Glutamatergic neuron (in vitro differentiated cells): ENCODE results near the gene CCIN. TPM values are rescaled to one million over a fixed set of nuclear protein-coding genes. Genes with fewer than 3 reads are reported as not detected.
"Not testable (repeated sequence)": the region's sequence is repeated elsewhere in the genome, so short reads cannot be mapped to it uniquely, and the experiment has no call there.

ENCODE experiments used
- DNase-seq: peaks from one replicate; pipeline ENCODE4 v3.0.0; 2022
- H3K27ac Mint-ChIP-seq: one replicate; pipeline ENCODE4 v1.8.0; 2020; ENCODE audit warnings: mild to moderate bottlenecking, mixed read lengths, inconsistent platforms; ENCODE audit not compliant: unreplicated experiment
- H3K27me3 Mint-ChIP-seq: one replicate; pipeline ENCODE4 v1.8.0; 2020; ENCODE audit warnings: mild to moderate bottlenecking, moderate library complexity, mixed read lengths, inconsistent platforms; ENCODE audit not compliant: unreplicated experiment
- H3K36me3 Mint-ChIP-seq: one replicate; pipeline ENCODE4 v1.8.0; 2020; ENCODE audit warnings: mild to moderate bottlenecking, mixed read lengths, inconsistent platforms; ENCODE audit not compliant: unreplicated experiment
- H3K4me1 Mint-ChIP-seq: one replicate; pipeline ENCODE4 v1.8.0; 2020; ENCODE audit warnings: mild to moderate bottlenecking, low read depth, mixed read lengths, inconsistent platforms; ENCODE audit not compliant: unreplicated experiment
- H3K4me3 Mint-ChIP-seq: one replicate; pipeline ENCODE4 v1.8.0; 2020; ENCODE audit warnings: mild to moderate bottlenecking, mixed read lengths, inconsistent platforms; ENCODE audit not compliant: unreplicated experiment
- H3K9me3 Mint-ChIP-seq: one replicate; pipeline ENCODE4 v1.8.0; 2020; ENCODE audit warnings: mild to moderate bottlenecking, moderate library complexity, mixed read lengths, inconsistent platforms; ENCODE audit not compliant: unreplicated experiment
- total RNA-seq: library from RNA; stranded (reverse); fragmentation: NEBNext Ultra II Directional; extraction: Animal tissue kit (Norgen Biotek cat#: 25700); gene quantifications from one replicate; pipeline ENCODE4 v1.2.1, GENCODE V29; 2021; ENCODE audit not compliant: unreplicated experiment
- TF ChIP-seq, protein P1 (sequence below): fragments of 200-600 bp; sonication (generic); IDR thresholded peaks from one replicate; pipeline ENCODE4 v1.5.0; 2021; ENCODE audit not compliant: partially characterized antibody, unreplicated experiment

The CCIN gene
- total RNA-seq, 1 donor from 2014 or later, result 0.22 TPM

DNA sequence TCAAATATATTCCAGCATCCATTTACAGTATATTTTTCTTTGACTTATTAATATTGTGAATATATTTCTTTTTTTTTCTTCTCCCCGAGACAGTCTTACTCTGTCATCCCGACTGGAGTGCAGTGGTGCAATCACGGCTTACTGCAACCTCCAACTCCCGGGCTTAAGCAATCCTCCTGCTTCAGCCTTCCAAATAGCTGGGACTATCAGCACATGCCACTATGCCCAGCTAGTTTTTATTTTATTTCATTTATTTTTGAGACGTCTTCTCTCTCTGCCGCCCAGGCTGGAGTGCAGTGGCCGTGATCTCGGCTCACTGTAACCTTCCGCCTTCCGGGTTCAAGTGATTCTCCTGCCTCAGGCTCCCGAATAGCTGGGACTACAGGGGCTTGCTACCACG, 40.0 kb upstream of the CCIN start:
- H3K27me3 Mint-ChIP-seq, result peaks cover 6% of the 10 kb centered on the region
- no peaks in the 10 kb centered on the region for H3K9me3 Mint-ChIP-seq
- H3K4me1 Mint-ChIP-seq, result no peaks in the 10 kb centered on the region

DNA sequence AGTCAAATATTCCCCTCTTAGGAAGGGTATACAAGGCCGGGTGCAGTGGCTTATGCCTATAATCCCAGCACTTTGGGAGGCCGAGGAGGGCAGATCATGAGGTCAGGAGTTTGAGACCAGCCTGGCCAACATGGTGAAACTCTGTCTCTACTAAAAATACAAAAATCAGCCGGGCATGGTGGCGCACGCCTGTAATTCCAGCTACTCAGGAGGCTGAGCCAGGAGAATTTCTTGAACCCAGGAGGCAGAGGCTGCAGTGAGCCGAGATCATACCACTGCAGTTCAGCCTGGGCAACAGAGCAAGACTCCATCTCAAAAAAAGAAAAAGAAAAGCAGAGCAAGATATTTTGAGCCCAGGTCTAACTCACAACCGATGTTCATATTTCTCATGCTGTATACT, 37.5 kb upstream of the CCIN start:
- not testable (repeated sequence) for DNase-seq, H3K4me1 Mint-ChIP-seq, H3K27ac Mint-ChIP-seq, H3K36me3 Mint-ChIP-seq, H3K9me3 Mint-ChIP-seq, H3K4me3 Mint-ChIP-seq, H3K27me3 Mint-ChIP-seq

More for the DNA sequence above, 40.0 kb upstream of the CCIN start:
- no peak for DNase-seq
- Mint-ChIP-seq H3K27ac (no peak overlapping the region), H3K4me3 (no peak overlapping the region), H3K36me3 (no peaks in the 10 kb centered on the region)
- TF ChIP-seq, protein P1, sequence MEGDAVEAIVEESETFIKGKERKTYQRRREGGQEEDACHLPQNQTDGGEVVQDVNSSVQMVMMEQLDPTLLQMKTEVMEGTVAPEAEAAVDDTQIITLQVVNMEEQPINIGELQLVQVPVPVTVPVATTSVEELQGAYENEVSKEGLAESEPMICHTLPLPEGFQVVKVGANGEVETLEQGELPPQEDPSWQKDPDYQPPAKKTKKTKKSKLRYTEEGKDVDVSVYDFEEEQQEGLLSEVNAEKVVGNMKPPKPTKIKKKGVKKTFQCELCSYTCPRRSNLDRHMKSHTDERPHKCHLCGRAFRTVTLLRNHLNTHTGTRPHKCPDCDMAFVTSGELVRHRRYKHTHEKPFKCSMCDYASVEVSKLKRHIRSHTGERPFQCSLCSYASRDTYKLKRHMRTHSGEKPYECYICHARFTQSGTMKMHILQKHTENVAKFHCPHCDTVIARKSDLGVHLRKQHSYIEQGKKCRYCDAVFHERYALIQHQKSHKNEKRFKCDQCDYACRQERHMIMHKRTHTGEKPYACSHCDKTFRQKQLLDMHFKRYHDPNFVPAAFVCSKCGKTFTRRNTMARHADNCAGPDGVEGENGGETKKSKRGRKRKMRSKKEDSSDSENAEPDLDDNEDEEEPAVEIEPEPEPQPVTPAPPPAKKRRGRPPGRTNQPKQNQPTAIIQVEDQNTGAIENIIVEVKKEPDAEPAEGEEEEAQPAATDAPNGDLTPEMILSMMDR, result no peak

DNA sequence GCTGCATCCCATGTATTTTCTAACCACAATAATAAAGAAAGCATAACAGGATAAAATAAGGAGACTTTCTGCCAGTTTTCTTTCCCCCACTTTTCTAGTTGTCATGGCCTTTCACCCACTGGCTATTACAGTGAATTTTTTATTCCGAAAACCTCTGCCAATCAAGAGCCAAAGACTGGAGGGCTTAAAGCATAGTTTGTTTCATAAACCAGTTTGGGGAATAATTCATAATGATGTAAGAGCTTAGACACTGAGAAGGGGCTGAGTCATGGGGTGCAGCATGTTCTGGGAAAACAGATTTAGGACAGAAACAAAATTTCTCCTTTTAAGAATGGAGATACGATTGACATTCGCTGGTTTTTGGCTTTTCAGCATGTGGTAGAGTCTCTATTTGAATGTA, 37.1 kb upstream of the CCIN start:
- Mint-ChIP-seq H3K4me3 (no peak overlapping the region), H3K27ac (no peak overlapping the region), H3K4me1 (no peaks in the 10 kb centered on the region), H3K27me3 (peaks cover 6% of the 10 kb centered on the region), H3K9me3 (peaks cover 2% of the 10 kb centered on the region), H3K36me3 (no peaks in the 10 kb centered on the region)
- TF ChIP-seq, protein P1, result no peak
- DNase-seq, result no peak

DNA sequence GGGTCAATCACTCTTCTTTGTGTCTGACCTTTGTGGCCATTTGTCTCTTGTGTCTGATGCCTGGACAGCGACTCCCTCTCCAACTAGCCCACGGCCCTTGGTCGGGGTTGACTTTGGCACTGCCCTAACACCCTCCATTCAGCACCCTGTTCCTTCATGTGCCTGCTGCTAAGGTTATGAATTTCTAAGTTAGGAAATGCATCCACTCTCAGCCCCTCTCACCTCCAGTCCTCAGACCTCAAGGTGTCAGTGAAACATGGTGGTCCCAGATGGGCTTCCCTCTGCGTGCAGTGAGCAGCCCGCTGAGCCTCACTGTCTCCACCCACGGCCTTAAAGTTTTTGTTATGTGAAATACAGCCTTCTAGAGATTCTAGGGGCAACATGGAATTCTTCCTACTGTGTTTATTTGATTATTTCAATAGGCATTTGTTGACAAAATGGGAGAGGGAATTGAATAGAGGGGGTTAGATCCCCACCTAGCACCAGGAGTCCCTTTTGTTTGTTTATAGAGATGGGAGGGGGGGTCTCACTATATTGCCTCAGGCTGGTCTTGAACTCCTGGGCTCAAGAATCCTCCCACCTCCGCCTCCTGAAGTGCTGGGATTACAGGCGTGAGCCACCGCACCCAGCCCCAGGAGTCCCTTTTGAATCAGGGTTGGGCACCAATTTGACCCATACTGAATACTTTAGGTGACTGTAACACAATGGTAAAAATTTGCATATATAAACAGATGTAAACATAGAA, 34.3 kb upstream of the CCIN start:
- Mint-ChIP-seq H3K4me3 (no peak overlapping the region), H3K4me1 (peaks cover 13% of the 10 kb centered on the region), H3K27ac (no peak overlapping the region), H3K9me3 (peaks cover 10% of the 10 kb centered on the region), H3K27me3 (peaks cover 9% of the 10 kb centered on the region), H3K36me3 (no peaks in the 10 kb centered on the region)
- TF ChIP-seq, protein P1, result no peak
- DNase-seq, result no peak

DNA sequence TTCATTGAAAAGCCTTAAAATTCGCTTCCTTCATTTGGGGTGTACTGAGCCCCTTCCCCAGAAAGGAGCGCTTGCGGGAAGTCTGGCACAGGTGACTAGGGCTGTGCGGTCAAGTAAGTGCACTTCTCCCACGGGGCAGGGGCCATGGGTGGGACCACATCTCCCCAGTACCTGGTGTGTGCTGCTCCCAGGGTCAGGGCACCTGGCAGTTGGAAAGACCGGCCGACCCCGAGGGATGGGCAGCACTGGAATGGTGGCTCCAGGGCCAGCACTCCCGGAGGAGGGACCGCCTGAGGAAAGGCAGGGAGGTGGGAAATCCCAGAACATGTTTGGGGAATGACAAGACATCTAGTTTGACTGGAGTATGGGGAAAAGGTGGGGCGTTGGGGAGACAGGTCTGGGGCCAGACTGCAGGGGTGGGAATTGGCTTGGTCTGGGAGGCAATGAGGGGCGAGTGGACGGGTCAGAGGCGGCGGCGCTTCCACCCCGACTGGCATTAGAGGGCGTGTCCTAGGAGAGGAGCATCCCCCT, 33.4 kb upstream of the CCIN start:
- H3K4me3 Mint-ChIP-seq, result peak overlapping the region; percentile 81
- peak; percentile 31 for DNase-seq
- peaks cover 22% of the 10 kb centered on the region for H3K4me1 Mint-ChIP-seq
- TF ChIP-seq, protein P1, result no peak
- peaks cover 10% of the 10 kb centered on the region for H3K9me3 Mint-ChIP-seq
- H3K27me3 Mint-ChIP-seq, result peaks cover 9% of the 10 kb centered on the region
- no peaks in the 10 kb centered on the region for H3K36me3 Mint-ChIP-seq
- no peak overlapping the region for H3K27ac Mint-ChIP-seq
